Vagina (tissue), 2 donors: ENCODE measurements around the gene PARD3.

Experiments used
- CTCF ChIP-seq, 3 experiments: fragments of 450-650 bp in 2 of 3; fragments of 200-600 bp in 1 of 3; sonication (generic) in 1 of 3; IDR thresholded peaks; one replicate each; pipeline ENCODE4 v1.5.1; 2017 to 2019; ENCODE audit warnings: antibody characterized with exemption in 3 of 3, mild to moderate bottlenecking in 2 of 3, moderate library complexity in 2 of 3
- POLR2A ChIP-seq, 2 donors: fragments of 450-650 bp; IDR thresholded peaks; one replicate each; pipeline ENCODE4 v1.6.1; 2017; ENCODE audit warnings: antibody characterized with exemption in 2 of 2, mild to moderate bottlenecking in 2 of 2, moderate library complexity in 2 of 2
- POLR2AphosphoS5 ChIP-seq, 2 donors: sonication (generic); formaldehyde crosslinking; IDR thresholded peaks; one replicate each; pipeline ENCODE4 v1.9.0; 2017; ENCODE audit warnings: antibody characterized with exemption in 2 of 2, mild to moderate bottlenecking in 2 of 2, low read depth in 1 of 2; ENCODE audit not compliant: insufficient read depth in 1 of 2

- TF ChIP-seq CTCF (IDR thresholded peaks at IDR 0.05) (no peak), POLR2A (IDR thresholded peaks at IDR 0.05) (no peak), POLR2AphosphoS5 (IDR thresholded peaks at IDR 0.05; ENCODE audit: insufficient read depth in 1 of 2, low read depth in 1 of 2) (no peak)
Observed at GRCh38 chr10:34601691-34602090, 213.4 kb downstream of the PARD3 start.
